Keratinocyte (primary cell): ENCODE measurements around the gene FNDC3B. TPM values are rescaled to one million over a fixed set of nuclear protein-coding genes. Genes with fewer than 3 reads are reported as not detected.

ENCODE experiments used
- DNase-seq: peaks from one replicate; pipeline ENCODE4 v3.0.0-alpha.2; 2011; ENCODE audit warnings: low read depth, missing footprints, low spot score
- FAIRE-seq: peaks from 2 replicates; lab custom pipeline; 2011; peaks lifted over from hg19 to GRCh38; lab: Jason Lieb, UNC
- H2AFZ ChIP-seq: 2 replicates; pipeline ENCODE4 v1.6.0; 2012; ENCODE audit warnings: low read length, control low read depth, inconsistent platforms; ENCODE audit not compliant: control insufficient read depth
- H3K27ac ChIP-seq: 2 replicates; pipeline ENCODE4 v1.5.1; 2011; ENCODE audit warnings: low read length; ENCODE audit not compliant: control insufficient read depth, insufficient read depth
- H3K27me3 ChIP-seq: 3 replicates; pipeline ENCODE4 v1.6.0; 2011; ENCODE audit warnings: low read length; ENCODE audit not compliant: control insufficient read depth, insufficient read depth; ENCODE audit errors: extremely low read depth
- H3K36me3 ChIP-seq, 2 experiments: 2 replicates in 1 of 2; 3 replicates in 1 of 2; pipeline ENCODE4 v1.5.1; 2011; ENCODE audit warnings: low read length in 2 of 2, mild to moderate bottlenecking in 1 of 2; ENCODE audit not compliant: control insufficient read depth in 2 of 2, insufficient read depth in 2 of 2; ENCODE audit errors: extremely low read depth in 1 of 2
- H3K4me1 ChIP-seq: 3 replicates; pipeline ENCODE4 v1.5.1; 2011; ENCODE audit warnings: low read length; ENCODE audit not compliant: control insufficient read depth, insufficient read depth; ENCODE audit errors: extremely low read depth
- H3K4me2 ChIP-seq: 3 replicates; pipeline ENCODE4 v1.6.0; 2011; ENCODE audit warnings: low read depth, low read length; ENCODE audit not compliant: control insufficient read depth, insufficient read depth; ENCODE audit errors: extremely low read depth
- H3K4me3 ChIP-seq, 3 experiments: fragments of 200-600 bp in 1 of 3; sonication (generic) in 1 of 3; 2 replicates in 2 of 3; 3 replicates in 1 of 3; pipeline ENCODE4 v1.5.1; 2011 to 2016; ENCODE audit warnings: low read length in 3 of 3, mild to moderate bottlenecking in 3 of 3, control low read depth in 2 of 3, inconsistent platforms in 1 of 3, low read depth in 1 of 3, mixed read lengths in 1 of 3, mixed run types in 1 of 3, moderate library complexity in 1 of 3; ENCODE audit not compliant: control insufficient read depth in 2 of 3, insufficient read depth in 2 of 3; ENCODE audit errors: extremely low read depth in 1 of 3
- H3K79me2 ChIP-seq: 2 replicates; pipeline ENCODE4 v1.6.0; 2012; ENCODE audit warnings: low read length; ENCODE audit not compliant: control insufficient read depth, insufficient read depth
- H3K9ac ChIP-seq: 3 replicates; pipeline ENCODE4 v1.6.0; 2011; ENCODE audit warnings: low read length; ENCODE audit not compliant: control insufficient read depth, insufficient read depth; ENCODE audit errors: extremely low read depth
- H3K9me1 ChIP-seq: 3 replicates; pipeline ENCODE4 v1.6.0; 2011; ENCODE audit warnings: low read length; ENCODE audit not compliant: control insufficient read depth, insufficient read depth; ENCODE audit errors: extremely low read depth
- H3K9me3 ChIP-seq: 2 replicates; pipeline ENCODE4 v1.5.1; 2012; ENCODE audit warnings: low read depth, low read length; ENCODE audit not compliant: control insufficient read depth
- H4K20me1 ChIP-seq: 3 replicates; pipeline ENCODE4 v1.6.0; 2011; ENCODE audit warnings: low read length; ENCODE audit not compliant: control insufficient read depth, insufficient read depth; ENCODE audit errors: extremely low read depth
- CTCF ChIP-seq, 3 experiments: IDR thresholded peaks in 1 of 3; conservative IDR thresholded peaks in 1 of 3; optimal IDR thresholded peaks in 1 of 3; 2 replicates in 2 of 3; 3 replicates in 1 of 3; pipeline versions ENCODE3 to v1.5.1; 2011; ENCODE audit warnings: low read length in 3 of 3, mild to moderate bottlenecking in 3 of 3, moderate library complexity in 2 of 3, control low read depth in 1 of 3, inconsistent platforms in 1 of 3; ENCODE audit not compliant: insufficient read depth in 2 of 3; ENCODE audit errors: extremely low read depth in 1 of 3
- EZH2 ChIP-seq: IDR thresholded peaks from one replicate; pipeline ENCODE4 v1.6.1; 2012; ENCODE audit warnings: inconsistent platforms, mild to moderate bottlenecking, low read length, moderate library complexity
- dilution Hi-C: fragments of 300-500 bp; cut with MboI; formaldehyde crosslinking; loops from one replicate; pipeline ENCODE4 v1.7.0; 2020; ENCODE audit warnings: low sequenced_read_pairs; ENCODE audit not compliant: extremely low pct_ligation_motif_present
- polyA plus RNA-seq, 5 experiments: library from polyadenylated mRNA; depleted of rRNA in 3 of 5; stranded (reverse) in 3 of 5; stranded (forward) in 1 of 5; unstranded in 1 of 5; fragments of >200 nt; gene quantifications; 1 replicate in 1 of 5; 2 replicates in 3 of 5; 3 replicates in 1 of 5; pipeline versions ENCODE4 v1.2.1 to v1.2.3, GENCODE V29; 2011 to 2012; ENCODE audit warnings: missing spikeins in 2 of 5, low read depth in 1 of 5, low replicate concordance in 1 of 5

FNDC3B gene
- polyA plus RNA-seq, 1 donor (not counting 4 experiments of a cell fraction or from before 2014, with no cell fraction given), result 31.4 TPM

- TF ChIP-seq CTCF (optimal IDR thresholded peaks at IDR 0.05 in 1 of 3, IDR thresholded peaks at IDR 0.05 in 1 of 3, conservative IDR thresholded peaks at IDR 0.05 in 1 of 3; ENCODE audit: extremely low read depth in 1 of 3, insufficient read depth in 2 of 3, low read length in 3 of 3) (no peak), EZH2 (no peak)
- Histone ChIP-seq H3K4me2 (no peak overlapping the region), H4K20me1 (no peaks in the 10 kb centered on the region), H2AFZ (no peak overlapping the region), H3K4me1 (peaks cover 3% of the 10 kb centered on the region), H3K27ac (no peak overlapping the region), H3K36me3 (peaks cover 16 to 21% of the 10 kb centered on the region in 2 experiments), H3K4me3 (no peak overlapping the region), H3K9me3 (no peaks in the 10 kb centered on the region), H3K9me1 (peaks cover 2% of the 10 kb centered on the region), H3K27me3 (no peaks in the 10 kb centered on the region), H3K79me2 (no peaks in the 10 kb centered on the region), H3K9ac (no peak overlapping the region)
- FAIRE-seq (no peak), DNase-seq (no peak)
- dilution Hi-C loops, result no loop called here
Measured at GRCh38 chr3:172354931-172355499, 315.6 kb downstream of the FNDC3B start.

GRCh38 chr3:172355836-172356235, 316.5 kb downstream of the FNDC3B start:
- no peak for FAIRE-seq
- Histone ChIP-seq H3K36me3 (peaks cover 16 to 17% of the 10 kb centered on the region in 2 experiments), H3K4me3 (no peak overlapping the region), H3K9me1 (peaks cover 2% of the 10 kb centered on the region), H3K79me2 (no peaks in the 10 kb centered on the region), H3K9ac (no peak overlapping the region), H3K9me3 (no peaks in the 10 kb centered on the region), H3K27ac (no peak overlapping the region), H3K4me2 (no peak overlapping the region), H4K20me1 (no peaks in the 10 kb centered on the region), H3K4me1 (peaks cover 3% of the 10 kb centered on the region), H2AFZ (no peak overlapping the region), H3K27me3 (no peaks in the 10 kb centered on the region)
- TF ChIP-seq EZH2 (no peak), CTCF (optimal IDR thresholded peaks at IDR 0.05 in 1 of 3, IDR thresholded peaks at IDR 0.05 in 1 of 3, conservative IDR thresholded peaks at IDR 0.05 in 1 of 3; ENCODE audit: extremely low read depth in 1 of 3, insufficient read depth in 2 of 3, low read length in 3 of 3) (no peak)
- no peak for DNase-seq
- dilution Hi-C loops, result no loop called here
